GM10266 (cell line): ENCODE results near the gene ADGRG6.

Experiments used
- DNase-seq: peaks from one replicate; pipeline ENCODE4 v3.0.0; 2012; ENCODE audit errors: extremely low spot score
- TF ChIP-seq, protein P1 (sequence below): IDR thresholded peaks from 2 replicates; pipeline ENCODE4 v1.5.1; 2012; ENCODE audit warnings: mild to moderate bottlenecking, low read depth; ENCODE audit not compliant: control insufficient read depth, insufficient read depth; ENCODE audit errors: missing control alignments

The ADGRG6 gene

DNA sequence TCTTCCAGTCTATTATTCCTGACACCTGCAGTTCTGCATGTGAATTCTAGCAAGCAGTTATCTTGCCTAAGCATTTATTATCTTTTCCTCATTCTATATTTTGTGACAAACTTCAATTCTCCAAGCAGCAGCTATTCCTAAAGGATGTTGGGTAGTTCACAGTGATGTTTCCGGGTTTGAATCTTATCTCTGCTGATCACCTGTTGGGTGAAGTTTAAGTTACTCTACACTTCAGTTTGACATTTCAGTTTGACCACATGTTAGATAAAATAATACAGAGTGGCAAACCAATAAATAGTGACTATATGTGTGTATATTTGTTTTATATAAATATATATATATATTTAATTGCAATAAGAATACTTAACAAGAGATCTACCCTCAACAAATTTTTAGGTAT is 168.6 kb downstream of the ADGRG6 start:
- DNase-seq: no peak
- TF ChIP-seq, protein P1, sequence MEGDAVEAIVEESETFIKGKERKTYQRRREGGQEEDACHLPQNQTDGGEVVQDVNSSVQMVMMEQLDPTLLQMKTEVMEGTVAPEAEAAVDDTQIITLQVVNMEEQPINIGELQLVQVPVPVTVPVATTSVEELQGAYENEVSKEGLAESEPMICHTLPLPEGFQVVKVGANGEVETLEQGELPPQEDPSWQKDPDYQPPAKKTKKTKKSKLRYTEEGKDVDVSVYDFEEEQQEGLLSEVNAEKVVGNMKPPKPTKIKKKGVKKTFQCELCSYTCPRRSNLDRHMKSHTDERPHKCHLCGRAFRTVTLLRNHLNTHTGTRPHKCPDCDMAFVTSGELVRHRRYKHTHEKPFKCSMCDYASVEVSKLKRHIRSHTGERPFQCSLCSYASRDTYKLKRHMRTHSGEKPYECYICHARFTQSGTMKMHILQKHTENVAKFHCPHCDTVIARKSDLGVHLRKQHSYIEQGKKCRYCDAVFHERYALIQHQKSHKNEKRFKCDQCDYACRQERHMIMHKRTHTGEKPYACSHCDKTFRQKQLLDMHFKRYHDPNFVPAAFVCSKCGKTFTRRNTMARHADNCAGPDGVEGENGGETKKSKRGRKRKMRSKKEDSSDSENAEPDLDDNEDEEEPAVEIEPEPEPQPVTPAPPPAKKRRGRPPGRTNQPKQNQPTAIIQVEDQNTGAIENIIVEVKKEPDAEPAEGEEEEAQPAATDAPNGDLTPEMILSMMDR: no peak

DNA sequence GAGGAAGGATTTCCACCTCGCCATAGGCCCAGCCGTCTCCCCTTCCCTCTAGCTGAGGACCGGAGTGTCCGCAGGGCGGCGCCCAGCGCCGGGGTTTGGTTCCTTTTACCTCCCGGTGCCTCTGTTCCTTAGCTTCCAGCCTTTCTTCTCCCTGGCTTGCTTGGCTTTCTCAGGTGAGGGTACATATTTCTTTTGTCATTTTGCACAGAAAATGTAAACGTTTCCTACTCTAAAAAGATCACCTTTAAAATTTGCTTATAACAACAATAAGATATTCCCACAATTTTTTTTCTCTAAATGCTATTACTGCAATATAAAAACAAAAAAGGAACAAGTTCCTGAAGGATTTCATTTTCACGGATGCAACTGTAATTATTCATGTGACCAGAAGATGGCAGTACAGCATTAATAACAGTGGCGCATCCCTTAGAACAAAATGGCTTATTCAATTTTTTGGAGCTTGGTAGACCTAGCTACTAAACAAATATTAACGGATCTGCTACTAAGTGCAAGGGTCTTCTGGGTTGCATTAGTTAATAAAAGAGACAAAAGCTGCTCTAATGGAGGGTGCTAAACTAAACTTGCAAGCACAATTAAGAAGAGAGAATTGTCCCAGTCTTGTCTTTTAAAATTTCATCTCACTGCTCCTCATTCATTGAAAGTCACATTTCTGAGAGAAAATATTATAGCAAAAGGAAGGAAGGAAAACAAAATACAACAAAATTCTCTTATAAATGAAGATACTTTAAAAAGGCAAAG is 172.9 kb downstream of the ADGRG6 start:
- TF ChIP-seq, protein P1: peak; percentile 77
- DNase-seq: peak; percentile 33

DNA sequence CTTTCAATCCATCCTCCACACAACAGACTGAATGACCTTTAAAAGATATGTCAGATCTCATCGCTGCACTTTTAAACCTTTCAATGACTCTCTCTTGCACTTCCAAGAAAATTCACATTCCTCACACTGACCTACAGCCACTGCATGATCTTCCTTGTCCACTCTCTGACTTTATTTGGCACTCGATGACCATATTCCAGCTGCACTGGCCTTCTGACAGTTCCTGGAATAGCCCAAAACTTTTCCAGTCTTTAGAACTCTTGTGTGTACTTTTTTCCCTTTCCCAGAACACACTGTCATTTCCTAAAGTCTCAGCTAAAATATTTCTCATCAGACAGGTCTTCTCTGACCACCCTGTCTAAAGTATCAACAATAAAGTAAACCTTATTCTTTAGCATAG is 174.6 kb downstream of the ADGRG6 start:
- DNase-seq: no peak
- TF ChIP-seq, protein P1: no peak

DNA sequence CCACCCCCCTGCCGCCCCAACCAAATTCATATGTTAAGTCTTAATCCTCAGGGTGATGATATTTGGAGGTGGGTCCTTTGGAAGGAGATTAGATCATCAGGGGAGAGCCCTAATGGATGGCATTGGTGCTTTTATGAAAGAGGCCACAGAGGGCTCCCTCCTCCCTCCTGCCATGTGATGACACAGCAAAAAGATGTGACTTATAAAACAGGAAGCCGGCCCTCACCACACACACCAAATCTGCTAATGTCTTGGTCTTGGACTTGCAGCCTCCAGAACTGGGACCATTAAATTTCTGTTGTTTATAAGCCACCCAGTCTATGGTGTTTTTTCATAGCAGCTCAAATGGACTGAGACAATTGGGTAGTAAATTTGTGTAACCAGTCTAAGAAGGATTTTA is 176.3 kb downstream of the ADGRG6 start:
- TF ChIP-seq, protein P1: no peak
- no peak for DNase-seq

DNA sequence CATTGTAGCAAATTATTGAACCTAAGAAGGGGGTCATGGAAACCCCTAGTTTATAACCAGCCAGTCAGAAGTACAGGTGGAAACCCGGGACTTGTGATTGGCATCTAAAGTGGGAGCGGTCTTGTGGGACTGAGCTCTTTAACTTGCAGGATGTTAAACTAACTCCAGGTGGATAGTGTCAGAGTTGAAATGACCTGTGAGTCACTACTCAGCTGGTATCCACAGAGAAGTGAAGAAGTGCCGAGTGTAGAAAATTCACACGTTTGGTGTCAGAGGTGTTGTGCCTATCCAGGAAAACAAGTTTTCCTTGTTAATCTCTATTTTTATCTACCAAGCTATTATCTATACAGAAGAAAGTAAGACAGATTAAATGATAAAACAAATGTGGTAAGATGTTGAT is 179.7 kb downstream of the ADGRG6 start:
- no peak for DNase-seq
- TF ChIP-seq, protein P1: no peak

DNA sequence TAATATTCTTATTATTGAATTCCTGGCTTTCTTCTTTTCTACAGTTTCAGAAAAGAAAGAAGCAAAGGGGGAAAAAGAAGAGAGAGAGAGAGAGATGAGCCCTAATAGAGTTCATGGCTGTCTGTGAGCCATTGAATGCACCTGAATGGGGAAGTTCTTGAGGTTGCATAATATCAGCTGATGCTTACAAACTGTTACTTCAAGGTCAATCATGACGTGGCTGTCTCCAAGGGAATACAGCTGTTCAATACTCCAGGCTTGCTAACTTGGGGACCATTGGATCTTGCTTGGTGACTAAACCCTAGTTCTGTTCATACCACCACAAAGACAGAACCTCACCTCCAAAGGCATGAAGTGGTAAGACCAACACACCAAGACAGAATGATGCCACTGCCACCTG is 180.4 kb downstream of the ADGRG6 start:
- DNase-seq: no peak
- TF ChIP-seq, protein P1: no peak

DNA sequence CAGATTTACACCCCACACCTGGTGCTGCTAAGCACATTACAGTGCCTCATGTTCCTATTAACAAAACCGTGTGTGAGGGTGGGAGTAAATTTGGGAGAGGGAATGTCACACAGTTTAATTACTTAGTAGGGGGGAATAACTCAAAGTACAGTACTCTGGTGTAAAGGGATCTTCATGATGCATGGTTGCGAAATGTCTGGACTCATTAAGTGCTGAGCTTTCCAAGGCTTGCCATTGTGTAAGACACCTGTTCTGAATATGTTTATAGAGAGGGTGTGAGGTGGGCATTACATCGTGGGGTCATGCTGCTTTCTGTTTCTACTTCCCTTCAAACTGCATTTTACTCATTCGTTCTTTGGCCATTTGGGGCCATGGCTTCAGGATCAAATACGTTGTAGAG is 181.2 kb downstream of the ADGRG6 start:
- TF ChIP-seq, protein P1: no peak
- DNase-seq: no peak
